HT-29 (cell line): Measurements from ENCODE around the gene MLEC. TPM values are rescaled to one million over a fixed set of nuclear protein-coding genes. Genes with fewer than 3 reads are reported as not detected.
"Not testable (repeated sequence)": the region's sequence is repeated elsewhere in the genome, so short reads cannot be mapped to it uniquely, and the experiment has no call there.

Experiments used
- DNase-seq: peaks from one replicate; pipeline ENCODE4 v3.0.0-alpha.2; 2015; ENCODE audit warnings: low spot score
- total RNA-seq: library from RNA; depleted of rRNA; stranded (reverse); fragments of >200 nt; shearing (Covaris generic); gene quantifications from 2 replicates; pipeline ENCODE4 v1.2.3, GENCODE V29; 2014

MLEC gene
- total RNA-seq, 1 experiment from 2014 or later = 266 TPM

- DNase-seq = no peak
Observed at GRCh38 chr12:120662879-120663278, 24.1 kb upstream of the MLEC start.

GRCh38 chr12:120663741-120664140 lies 23.2 kb upstream of the MLEC start:
- DNase-seq = no peak

GRCh38 chr12:120666571-120667390 lies 20.2 kb upstream of the MLEC start:
- DNase-seq = no peak

GRCh38 chr12:120668091-120668867 lies 18.7 kb upstream of the MLEC start:
- no peak for DNase-seq

GRCh38 chr12:120668868-120669840 lies 17.8 kb upstream of the MLEC start:
- DNase-seq = peak; percentile 64

- DNase-seq = not testable (repeated sequence)
Observed at GRCh38 chr12:120670237-120670636, 16.7 kb upstream of the MLEC start.

GRCh38 chr12:120670667-120671066 lies 16.3 kb upstream of the MLEC start:
- no peak for DNase-seq

- no peak for DNase-seq
Observed at GRCh38 chr12:120674097-120674636, 12.8 kb upstream of the MLEC start.

GRCh38 chr12:120677765-120678473 lies 9.0 kb upstream of the MLEC start:
- peak; percentile 88 for DNase-seq

GRCh38 chr12:120678572-120678971 lies 8.4 kb upstream of the MLEC start:
- DNase-seq = no peak

GRCh38 chr12:120680165-120680738 lies 6.7 kb upstream of the MLEC start:
- no peak for DNase-seq

GRCh38 chr12:120684523-120684932 lies 2.4 kb upstream of the MLEC start:
- DNase-seq = no peak

- no peak for DNase-seq
Observed at GRCh38 chr12:120685522-120685921, 1.4 kb upstream of the MLEC start.

GRCh38 chr12:120686151-120686689 lies 729 bp upstream of the MLEC start:
- peak; percentile 99 for DNase-seq

- DNase-seq = peak; percentile 62
Observed at GRCh38 chr12:120687578-120688289, 785 bp downstream of the MLEC start.

- peak; percentile 74 for DNase-seq
Observed at GRCh38 chr12:120688527-120689071, 1.6 kb downstream of the MLEC start.

- no peak for DNase-seq
Observed at GRCh38 chr12:120689397-120690082, 2.6 kb downstream of the MLEC start.

GRCh38 chr12:120690083-120690450 lies 3.1 kb downstream of the MLEC start:
- DNase-seq = no peak
